Neural progenitor cell (in vitro differentiated cells): ENCODE measurements around the gene HCST. TPM values are rescaled to one million over a fixed set of nuclear protein-coding genes. Genes with fewer than 3 reads are reported as not detected.
"Not testable (repeated sequence)": the region's sequence is repeated elsewhere in the genome, so short reads cannot be mapped to it uniquely, and the experiment has no call there.

ENCODE experiments used
- DNase-seq: peaks from one replicate; pipeline ENCODE4 v3.0.0-alpha.2; 2016; ENCODE audit warnings: low spot score
- H2AFZ ChIP-seq: fragments of 200-600 bp; sonication (generic); replicated peaks from 2 replicates; pipeline ENCODE4 v1.6.1; 2016; ENCODE audit warnings: antibody characterized with exemption
- H3F3A ChIP-seq: fragments of 200-600 bp; sonication (generic); 2 replicates; pipeline ENCODE4 v1.6.1; 2016; ENCODE audit warnings: antibody characterized with exemption, low read depth
- H3K27ac ChIP-seq: fragments of 200-600 bp; sonication (generic); 2 replicates; pipeline ENCODE4 v1.5.1; 2016; ENCODE audit warnings: mild to moderate bottlenecking
- H3K27me3 ChIP-seq: fragments of 200-600 bp; sonication (generic); 2 replicates; pipeline ENCODE4 v1.6.1; 2016; ENCODE audit warnings: mild to moderate bottlenecking, moderate library complexity
- H3K36me3 ChIP-seq: fragments of 200-600 bp; sonication (generic); 2 replicates; pipeline ENCODE4 v1.5.1; 2016
- H3K4me1 ChIP-seq: fragments of 200-600 bp; sonication (generic); 2 replicates; pipeline ENCODE4 v1.6.1; 2016; ENCODE audit warnings: mixed run types
- H3K4me2 ChIP-seq: fragments of 200-600 bp; sonication (generic); 2 replicates; pipeline ENCODE4 v1.6.1; 2016
- H3K4me3 ChIP-seq: fragments of 200-600 bp; sonication (generic); 2 replicates; pipeline ENCODE4 v1.5.1; 2016
- H3K79me2 ChIP-seq: fragments of 200-600 bp; sonication (generic); 2 replicates; pipeline ENCODE4 v1.6.1; 2016; ENCODE audit warnings: low read depth
- H3K9ac ChIP-seq: fragments of 200-600 bp; sonication (generic); 2 replicates; pipeline ENCODE4 v1.6.1; 2016
- H3K9me3 ChIP-seq: fragments of 200-600 bp; sonication (generic); 2 replicates; pipeline ENCODE4 v1.5.1; 2016; ENCODE audit warnings: low read depth
- H4K20me1 ChIP-seq: fragments of 200-600 bp; sonication (generic); 2 replicates; pipeline ENCODE4 v1.6.1; 2016; ENCODE audit warnings: low read depth
- H3K27ac Mint-ChIP-seq: 3 replicates; pipeline ENCODE4 v1.8.0; 2021; ENCODE audit warnings: mixed read lengths
- H3K27me3 Mint-ChIP-seq: 2 replicates; pipeline ENCODE4 v1.8.0; 2022; ENCODE audit warnings: low read depth, mild to moderate bottlenecking, inconsistent platforms, moderate library complexity, mixed read lengths; ENCODE audit not compliant: insufficient read depth
- H3K36me3 Mint-ChIP-seq: 3 replicates; pipeline ENCODE4 v1.8.0; 2021; ENCODE audit warnings: mixed read lengths
- H3K4me1 Mint-ChIP-seq: 3 replicates; pipeline ENCODE4 v1.8.0; 2021; ENCODE audit warnings: mixed read lengths
- H3K4me3 Mint-ChIP-seq: 3 replicates; pipeline ENCODE4 v1.8.0; 2021; ENCODE audit warnings: mild to moderate bottlenecking, moderate library complexity, mixed read lengths
- H3K9me3 Mint-ChIP-seq: 3 replicates; pipeline ENCODE4 v1.8.0; 2020; ENCODE audit warnings: mixed read lengths
- CTCF ChIP-seq: fragments of 200-600 bp; sonication (generic); IDR thresholded peaks from 2 replicates; pipeline ENCODE4 v1.5.1; 2017; ENCODE audit warnings: antibody characterized with exemption, mild to moderate bottlenecking
- EZH2 ChIP-seq: fragments of 200-600 bp; sonication (generic); IDR thresholded peaks from 2 replicates; pipeline ENCODE4 v1.6.1; 2017; ENCODE audit warnings: antibody characterized with exemption, mild to moderate bottlenecking, moderate library complexity
- EZH2phosphoT487 ChIP-seq: fragments of 200-600 bp; sonication (generic); IDR thresholded peaks from 2 replicates; pipeline ENCODE4 v1.6.1; 2017; ENCODE audit warnings: antibody characterized with exemption
- total RNA-seq: library from RNA; depleted of rRNA; stranded (reverse); fragments of >200 nt; gene quantifications from 2 replicates; pipeline ENCODE4 v1.2.3, GENCODE V29; 2015; ENCODE audit warnings: low replicate concordance

HCST gene
- total RNA-seq, 1 donor from 2014 or later: not detected

- H3K36me3 ChIP-seq: no peaks in the 10 kb centered on the region
- TF ChIP-seq EZH2: no peak
- TF ChIP-seq CTCF: no peak
- TF ChIP-seq EZH2phosphoT487: no peak
- H3K4me2 ChIP-seq: no peak overlapping the region
- no peak overlapping the region for H3K27ac ChIP-seq
- H3K4me3 ChIP-seq: no peak overlapping the region
- no peaks in the 10 kb centered on the region for H4K20me1 ChIP-seq
- no peaks in the 10 kb centered on the region for H3K27me3 ChIP-seq
- H3K36me3 Mint-ChIP-seq: peaks cover 20% of the 10 kb centered on the region
- H3K27me3 Mint-ChIP-seq: peaks cover 2% of the 10 kb centered on the region
- no peaks in the 10 kb centered on the region for H3K9me3 Mint-ChIP-seq
- H3K4me3 Mint-ChIP-seq: no peak overlapping the region
- H2AFZ ChIP-seq: no peak overlapping the region
- H3K9me3 ChIP-seq: no peaks in the 10 kb centered on the region
- H3K27ac Mint-ChIP-seq: no peak overlapping the region
- H3K4me1 ChIP-seq: no peaks in the 10 kb centered on the region
- no peak overlapping the region for H3K9ac ChIP-seq
- no peak for DNase-seq
- H3K4me1 Mint-ChIP-seq: no peaks in the 10 kb centered on the region
- no peaks in the 10 kb centered on the region for H3F3A ChIP-seq
- H3K79me2 ChIP-seq: no peaks in the 10 kb centered on the region
Observed at GRCh38 chr19:35890113-35890650, 12.1 kb upstream of the HCST start.

- H3K9me3 ChIP-seq, H3K4me1 ChIP-seq, H3K27me3 Mint-ChIP-seq, H3K4me3 Mint-ChIP-seq, H3K4me2 ChIP-seq, H3F3A ChIP-seq, H3K36me3 ChIP-seq, H3K4me3 ChIP-seq, H3K27ac Mint-ChIP-seq, H2AFZ ChIP-seq, DNase-seq, H4K20me1 ChIP-seq, H3K27ac ChIP-seq, H3K4me1 Mint-ChIP-seq, H3K79me2 ChIP-seq, H3K9me3 Mint-ChIP-seq, H3K27me3 ChIP-seq, H3K9ac ChIP-seq: not testable (repeated sequence)
- H3K36me3 Mint-ChIP-seq: peaks cover 23% of the 10 kb centered on the region
Observed at GRCh38 chr19:35891819-35892218, 10.5 kb upstream of the HCST start.

GRCh38 chr19:35894342-35894741 lies 8.0 kb upstream of the HCST start:
- no peak overlapping the region for H3K4me2 ChIP-seq
- H3K27me3 Mint-ChIP-seq: peaks cover 2% of the 10 kb centered on the region
- H4K20me1 ChIP-seq: no peaks in the 10 kb centered on the region
- H3K9ac ChIP-seq: no peak overlapping the region
- peaks cover 4% of the 10 kb centered on the region for H3K4me1 Mint-ChIP-seq
- peaks cover 10% of the 10 kb centered on the region for H3K36me3 Mint-ChIP-seq
- H3K4me3 ChIP-seq: no peak overlapping the region
- H3K36me3 ChIP-seq: no peaks in the 10 kb centered on the region
- H3K27me3 ChIP-seq: peaks cover 7% of the 10 kb centered on the region
- no peak for DNase-seq
- H3K4me3 Mint-ChIP-seq: no peak overlapping the region
- H2AFZ ChIP-seq: no peak overlapping the region
- H3K27ac Mint-ChIP-seq: no peak overlapping the region
- no peak for TF ChIP-seq EZH2phosphoT487
- no peak for TF ChIP-seq CTCF
- no peaks in the 10 kb centered on the region for H3K4me1 ChIP-seq
- H3K79me2 ChIP-seq: peaks cover 4% of the 10 kb centered on the region
- no peaks in the 10 kb centered on the region for H3K9me3 ChIP-seq
- H3K9me3 Mint-ChIP-seq: no peaks in the 10 kb centered on the region
- no peaks in the 10 kb centered on the region for H3F3A ChIP-seq
- H3K27ac ChIP-seq: no peak overlapping the region

DNA sequence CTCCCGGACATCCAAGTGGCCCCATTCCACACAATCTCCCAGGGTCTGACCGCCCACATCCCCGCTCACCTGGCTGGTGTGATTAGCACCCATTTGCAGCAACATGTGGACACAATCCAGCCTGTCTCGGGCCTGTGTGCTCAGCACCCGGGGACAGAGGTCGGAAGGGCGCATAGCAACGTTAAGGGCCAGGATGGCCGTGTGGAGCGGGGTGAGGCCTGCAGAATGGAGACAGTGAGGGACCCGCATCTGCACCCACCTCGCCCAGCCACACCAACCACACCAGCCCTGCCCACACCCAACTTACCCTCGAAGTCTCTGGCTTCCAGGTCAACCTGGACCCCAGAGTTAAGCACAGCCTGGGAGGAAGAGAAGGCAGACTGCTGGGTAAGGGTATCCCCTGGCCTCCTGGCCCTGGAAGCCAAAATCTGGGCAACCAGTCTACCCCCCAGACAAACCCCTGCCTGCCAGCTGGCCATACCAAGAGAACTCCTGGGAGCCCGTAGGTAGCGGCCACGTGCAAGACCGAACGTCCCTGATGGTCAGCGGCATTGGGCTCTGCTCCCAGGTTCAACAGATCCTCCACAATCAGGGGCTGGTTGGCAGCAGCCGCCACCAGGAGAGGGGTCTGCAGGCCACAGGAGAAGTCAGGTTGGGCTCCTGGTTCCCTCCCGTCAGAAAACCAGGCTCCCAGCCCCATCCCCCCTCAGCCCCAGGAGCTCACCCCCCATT lies 6.3 kb upstream of the HCST start:
- no peaks in the 10 kb centered on the region for H3K4me1 ChIP-seq

More for the DNA sequence above, 6.3 kb upstream of the HCST start:
- Mint-ChIP-seq H3K27me3 (peaks cover 2% of the 10 kb centered on the region), H3K27ac (no peak overlapping the region), H3K4me3 (no peak overlapping the region), H3K36me3 (peaks cover 7% of the 10 kb centered on the region), H3K4me1 (peaks cover 5% of the 10 kb centered on the region), H3K9me3 (no peaks in the 10 kb centered on the region)
- TF ChIP-seq CTCF: no peak
- no peak for TF ChIP-seq EZH2
- TF ChIP-seq EZH2phosphoT487: no peak
- no peak for DNase-seq
- peaks cover 4% of the 10 kb centered on the region for H3K79me2 ChIP-seq
- peaks cover 3% of the 10 kb centered on the region for H3F3A ChIP-seq
- H3K36me3 ChIP-seq: no peaks in the 10 kb centered on the region
- H3K27ac ChIP-seq: no peak overlapping the region
- no peak overlapping the region for H3K4me2 ChIP-seq
- no peak overlapping the region for H3K9ac ChIP-seq
- no peaks in the 10 kb centered on the region for H3K9me3 ChIP-seq
- H2AFZ ChIP-seq: no peak overlapping the region
- H4K20me1 ChIP-seq: no peaks in the 10 kb centered on the region
- H3K4me3 ChIP-seq: no peak overlapping the region
- peaks cover 10% of the 10 kb centered on the region for H3K27me3 ChIP-seq
